Measurements from ENCODE around the gene CNNM3.
"Not testable (repeated sequence)": the region's sequence is repeated elsewhere in the genome, so short reads cannot be mapped to it uniquely, and the experiment has no call there.

The CNNM3 gene

DNA sequence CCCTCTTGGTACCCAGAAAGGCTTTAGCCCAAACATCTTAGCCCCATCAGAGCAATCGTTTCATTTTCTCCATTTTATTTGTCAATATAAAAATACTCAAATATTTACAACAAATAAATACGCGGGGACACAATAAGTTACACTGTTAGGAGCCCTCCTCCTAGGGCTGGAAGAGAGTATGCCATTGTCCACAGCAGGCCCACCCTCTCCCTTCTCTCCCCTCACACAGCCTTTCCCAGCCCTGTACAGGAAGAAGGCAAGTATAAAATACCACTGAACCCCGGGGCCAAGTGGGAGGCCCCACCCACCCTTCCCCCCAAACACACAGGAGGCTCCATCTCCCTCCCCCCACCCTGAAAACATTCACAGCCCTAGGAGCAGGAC, 43.6 kb downstream of the CNNM3 start:
- DNase-seq (ENCODE audit: low read depth): no peak
- TF ChIP-seq, protein P1, sequence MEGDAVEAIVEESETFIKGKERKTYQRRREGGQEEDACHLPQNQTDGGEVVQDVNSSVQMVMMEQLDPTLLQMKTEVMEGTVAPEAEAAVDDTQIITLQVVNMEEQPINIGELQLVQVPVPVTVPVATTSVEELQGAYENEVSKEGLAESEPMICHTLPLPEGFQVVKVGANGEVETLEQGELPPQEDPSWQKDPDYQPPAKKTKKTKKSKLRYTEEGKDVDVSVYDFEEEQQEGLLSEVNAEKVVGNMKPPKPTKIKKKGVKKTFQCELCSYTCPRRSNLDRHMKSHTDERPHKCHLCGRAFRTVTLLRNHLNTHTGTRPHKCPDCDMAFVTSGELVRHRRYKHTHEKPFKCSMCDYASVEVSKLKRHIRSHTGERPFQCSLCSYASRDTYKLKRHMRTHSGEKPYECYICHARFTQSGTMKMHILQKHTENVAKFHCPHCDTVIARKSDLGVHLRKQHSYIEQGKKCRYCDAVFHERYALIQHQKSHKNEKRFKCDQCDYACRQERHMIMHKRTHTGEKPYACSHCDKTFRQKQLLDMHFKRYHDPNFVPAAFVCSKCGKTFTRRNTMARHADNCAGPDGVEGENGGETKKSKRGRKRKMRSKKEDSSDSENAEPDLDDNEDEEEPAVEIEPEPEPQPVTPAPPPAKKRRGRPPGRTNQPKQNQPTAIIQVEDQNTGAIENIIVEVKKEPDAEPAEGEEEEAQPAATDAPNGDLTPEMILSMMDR (conservative IDR thresholded peaks at IDR 0.05; ENCODE audit: control insufficient read depth, insufficient read depth, low read depth, low read length): no peak
- no peak overlapping the region for H3K4me3 ChIP-seq (ENCODE audit: control insufficient read depth, low read depth, low read length)

DNA sequence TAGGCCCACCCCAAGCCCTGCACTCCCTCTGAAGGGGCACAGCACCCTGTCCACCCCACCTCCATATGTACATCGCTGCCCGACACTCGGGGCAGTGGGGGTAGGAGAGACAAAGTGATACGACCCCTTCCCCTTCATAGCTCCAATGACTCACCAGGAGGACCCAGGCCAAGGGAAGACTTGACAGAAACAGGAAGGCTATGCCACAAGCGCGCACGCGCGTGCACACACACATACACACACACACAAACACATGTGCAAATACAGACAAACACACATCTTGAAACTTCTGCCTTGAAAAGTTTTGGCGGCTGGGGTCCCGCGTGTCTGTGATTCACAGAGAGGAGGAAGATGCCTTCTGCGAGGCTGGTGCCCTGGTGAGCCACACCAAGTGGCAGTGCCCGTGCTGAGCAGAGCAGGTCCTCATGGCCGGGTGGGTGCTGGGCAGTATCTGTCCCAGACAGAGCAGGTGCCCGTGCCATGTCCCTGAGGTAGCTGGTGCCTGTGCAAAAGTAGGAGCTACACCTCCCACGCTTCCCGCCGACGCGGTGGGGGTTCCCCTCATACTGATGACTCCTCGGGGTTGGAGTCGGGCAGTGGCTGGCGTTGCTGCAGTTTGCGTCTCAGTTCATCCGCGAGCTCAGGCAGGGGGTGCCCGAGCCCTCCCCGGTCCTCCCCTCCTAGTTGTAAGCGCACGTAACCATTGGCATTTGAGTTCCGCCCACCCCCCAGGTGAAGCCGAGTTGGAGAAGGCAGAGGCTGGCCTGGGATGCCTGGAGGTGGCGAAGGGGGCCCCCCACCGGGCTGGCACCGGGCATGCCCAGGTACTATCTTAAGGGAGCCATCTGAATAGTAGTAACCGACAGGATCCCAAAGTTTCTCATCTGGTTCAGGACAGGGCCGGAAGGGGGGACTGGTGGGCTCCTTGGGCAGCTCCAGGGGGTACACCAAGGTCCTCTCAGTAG, 44.3 kb downstream of the CNNM3 start:
- no peak overlapping the region for H3K4me3 ChIP-seq (ENCODE audit: control insufficient read depth, low read depth, low read length)
- TF ChIP-seq, protein P1 (conservative IDR thresholded peaks at IDR 0.05; ENCODE audit: control insufficient read depth, insufficient read depth, low read depth, low read length): no peak
- no peak for DNase-seq (ENCODE audit: low read depth)

DNA sequence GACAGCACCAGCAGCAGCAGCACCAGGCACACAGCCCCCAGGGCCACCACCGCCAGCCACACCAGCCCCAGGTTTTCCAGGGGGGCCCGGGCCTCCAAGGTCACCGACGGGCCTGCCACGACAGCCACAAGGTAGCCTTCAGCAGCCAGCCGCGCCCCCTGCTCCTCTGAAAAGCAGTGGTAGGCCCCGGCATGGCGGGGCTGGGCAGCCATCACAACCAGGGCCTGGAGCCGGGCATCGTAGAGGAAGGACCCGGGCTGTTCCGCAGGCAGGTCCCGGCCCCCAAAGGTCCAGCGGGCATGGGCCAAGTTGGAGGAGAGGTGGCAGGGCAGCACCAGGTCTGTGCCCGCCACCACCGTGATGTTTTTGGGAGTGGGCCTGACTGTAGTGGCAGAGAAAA, 45.0 kb downstream of the CNNM3 start:
- DNase-seq (ENCODE audit: low read depth): no peak
- TF ChIP-seq, protein P1 (conservative IDR thresholded peaks at IDR 0.05; ENCODE audit: control insufficient read depth, insufficient read depth, low read depth, low read length): no peak
- no peak overlapping the region for H3K4me3 ChIP-seq (ENCODE audit: control insufficient read depth, low read depth, low read length)

DNA sequence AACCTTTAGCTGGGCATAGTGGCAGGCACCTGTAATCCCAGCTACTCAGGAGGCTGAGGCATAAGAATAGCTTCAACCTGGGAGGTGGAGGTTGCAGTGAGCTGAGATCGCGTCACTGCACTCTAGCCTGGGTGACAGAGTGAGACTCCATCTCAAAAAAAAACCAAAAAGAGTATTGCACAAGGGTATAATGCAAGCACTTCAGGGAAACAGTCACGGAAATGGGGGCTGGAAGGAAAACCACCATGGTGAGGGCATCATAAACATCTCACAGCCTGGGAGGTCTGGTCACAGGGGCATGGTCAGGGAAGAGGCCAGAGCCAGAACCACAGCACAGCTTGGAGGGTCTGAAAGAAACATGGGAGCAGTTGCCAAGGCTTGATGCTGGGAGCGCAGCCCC, 47.0 kb downstream of the CNNM3 start:
- H3K4me3 ChIP-seq (ENCODE audit: control insufficient read depth, low read depth, low read length); DNase-seq (ENCODE audit: low read depth): not testable (repeated sequence)

DNA sequence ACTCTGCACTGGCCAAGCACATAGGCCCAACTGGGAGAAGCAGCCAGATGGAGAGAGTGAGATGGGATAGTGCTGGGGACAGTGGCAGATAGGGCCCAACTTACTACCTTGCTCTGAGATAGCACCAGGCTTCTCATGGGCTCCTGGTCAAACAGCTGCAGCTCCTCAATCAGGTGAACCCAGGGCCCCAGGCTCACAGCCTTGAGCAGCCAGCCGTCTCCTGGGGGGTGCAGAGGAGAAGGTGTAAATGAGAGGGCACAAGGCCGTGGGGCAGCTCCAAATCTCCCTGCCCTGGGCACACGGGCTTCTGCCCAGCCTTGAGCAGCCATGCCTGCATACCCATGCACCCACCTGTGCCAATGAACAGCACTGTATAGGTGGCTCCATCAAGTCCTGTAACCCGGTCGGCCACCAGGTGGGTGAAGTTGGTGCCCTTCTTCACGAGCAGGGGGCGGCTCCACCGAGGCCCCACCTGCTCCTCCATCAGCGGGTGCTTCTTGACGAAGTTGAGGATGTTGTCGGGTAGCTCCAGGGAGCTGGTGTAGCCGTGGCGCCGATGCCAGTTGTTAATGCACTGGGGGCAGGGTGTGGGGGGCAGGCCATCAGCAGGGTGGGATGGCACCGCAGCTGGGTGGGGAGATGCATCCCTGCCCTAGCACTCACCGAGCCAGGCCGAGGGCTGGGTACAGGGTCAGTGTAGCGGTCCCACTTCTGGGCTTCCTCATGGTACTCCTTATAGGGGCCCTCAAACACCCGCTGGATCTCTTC, 47.7 kb downstream of the CNNM3 start:
- no peak for DNase-seq (ENCODE audit: low read depth)
- TF ChIP-seq, protein P1 (conservative IDR thresholded peaks at IDR 0.05; ENCODE audit: control insufficient read depth, insufficient read depth, low read depth, low read length): no peak
- H3K4me3 ChIP-seq (ENCODE audit: control insufficient read depth, low read depth, low read length): no peak overlapping the region

DNA sequence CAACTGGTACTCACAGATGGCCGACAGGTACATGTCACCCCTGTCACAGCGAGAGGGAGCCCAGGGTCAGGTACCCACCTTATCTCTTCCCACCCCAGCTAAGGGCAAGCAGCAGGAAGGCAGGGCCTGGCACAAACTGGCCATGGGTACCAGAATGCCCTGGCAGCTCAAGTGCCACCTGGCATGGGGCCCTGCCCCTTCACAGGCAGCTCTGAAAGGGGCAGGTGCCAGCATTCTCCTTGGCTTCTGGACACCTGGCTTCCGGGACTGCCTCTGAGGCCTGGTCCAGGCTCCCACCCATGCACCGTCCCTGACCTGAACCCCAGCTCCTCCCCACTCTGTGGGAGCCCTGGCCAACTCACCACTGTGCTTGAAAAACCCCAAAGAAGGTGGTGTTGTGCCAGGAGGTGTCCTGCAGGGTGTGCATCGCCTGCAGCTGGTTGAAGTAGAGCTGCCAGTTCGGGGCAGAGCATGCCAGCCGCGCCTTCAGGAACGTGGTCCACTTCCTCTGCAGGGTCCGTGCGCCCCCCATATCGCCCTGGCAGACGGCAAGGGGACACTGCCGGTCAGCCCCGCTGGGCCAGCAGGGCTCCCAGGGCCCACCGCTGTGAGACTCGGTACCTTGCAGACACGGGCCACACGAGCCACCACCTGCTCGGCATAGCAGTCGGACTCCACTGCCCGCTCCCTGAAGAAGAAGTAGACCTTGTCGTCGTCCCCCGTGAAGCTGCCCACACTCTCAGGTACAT, 48.4 kb downstream of the CNNM3 start:
- no peak overlapping the region for H3K4me3 ChIP-seq (ENCODE audit: control insufficient read depth, low read depth, low read length)
- no peak for DNase-seq (ENCODE audit: low read depth)
- TF ChIP-seq, protein P1 (conservative IDR thresholded peaks at IDR 0.05; ENCODE audit: control insufficient read depth, insufficient read depth, low read depth, low read length): no peak
